ENCODE data around the gene CHD9. TPM values are rescaled to one million over a fixed set of nuclear protein-coding genes. Genes with fewer than 3 reads are reported as not detected.

CHD9 gene
- polyA plus RNA-seq, 3 donors = 15.8 to 26.1 (median 22.5) TPM

DNA sequence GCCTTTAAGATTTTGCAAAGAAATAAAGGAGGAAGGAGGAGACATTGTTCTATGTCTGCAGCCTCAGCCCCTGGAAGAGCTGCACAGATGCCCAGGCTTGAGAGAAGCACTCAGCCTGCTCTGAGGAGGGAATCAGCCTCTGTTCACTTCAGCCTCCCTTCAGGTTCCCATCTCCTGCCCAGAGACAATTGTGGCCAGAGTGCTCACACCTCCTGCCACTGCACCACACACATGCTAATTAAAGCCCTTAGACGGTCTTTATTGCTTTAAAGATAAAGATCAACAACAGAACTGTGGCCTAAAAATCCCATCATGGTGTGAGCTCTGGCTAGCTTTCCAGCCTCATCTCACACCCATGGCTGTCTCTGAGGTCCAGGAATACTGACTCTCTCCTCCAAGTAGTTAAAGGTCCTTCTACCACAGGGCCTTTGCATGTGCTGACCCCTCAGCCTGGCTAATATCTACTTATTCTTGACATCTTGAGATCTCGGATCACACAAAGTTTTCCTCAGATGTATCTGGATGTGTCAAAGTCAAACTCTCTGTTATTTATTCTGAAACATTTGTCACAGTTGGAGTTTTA lies 35.9 kb upstream of the CHD9 start:
- no peak for DNase-seq
- Mint-ChIP-seq H3K4me3 (no peak overlapping the region), H3K27ac (no peak overlapping the region), H3K4me1 (peaks cover under 1% of the 10 kb centered on the region), H3K9me3 (no peaks in the 10 kb centered on the region), H3K36me3 (no peaks in the 10 kb centered on the region), H3K27me3 (ENCODE audit: low read depth in 3 of 3) (peaks cover 10 to 13% (median 12%) of the 10 kb centered on the region in 3 donors)
- no peaks in the 10 kb centered on the region for H3K79me2 ChIP-seq (ENCODE audit: insufficient read depth, low read length)
- no peaks in the 10 kb centered on the region for H4K20me1 ChIP-seq (ENCODE audit: insufficient read depth, low read length)
- peaks cover 2 to 3% of the 10 kb centered on the region in 2 donors for H3K27me3 ChIP-seq (ENCODE audit: control insufficient read depth in 2 of 2, insufficient read depth in 2 of 2, low read length in 2 of 2)
- H2AFZ ChIP-seq (ENCODE audit: insufficient read depth, low read depth, low read length, poor library complexity, severe bottlenecking) = no peak overlapping the region
- no peaks in the 10 kb centered on the region for H3K36me3 ChIP-seq (replicated peaks in 1 of 2; ENCODE audit: control insufficient read depth in 1 of 2, insufficient read depth in 2 of 2, low read length in 2 of 2)
- no peaks in the 10 kb centered on the region for H3K4me1 ChIP-seq (ENCODE audit: control insufficient read depth in 1 of 2, insufficient read depth in 2 of 2, low read length in 2 of 2)
- WGBS (ENCODE audit: insufficient coverage) = 89% methylated on average over 2 of the region's 2 CpGs
- no peak overlapping the region for H3K4me2 ChIP-seq (replicated peaks; ENCODE audit: extremely low read depth, low read length, poor library complexity, severe bottlenecking)
- H3K27ac ChIP-seq (ENCODE audit: low read depth in 1 of 2, low read length in 2 of 2) = no peak overlapping the region
- no peak for TF ChIP-seq CTCF (IDR thresholded peaks at IDR 0.05)
- no peak overlapping the region for H3K4me3 ChIP-seq (replicated peaks in 1 of 3; ENCODE audit: low read depth in 2 of 3, low read length in 3 of 3)
- H3K9me3 ChIP-seq (replicated peaks in 1 of 2; ENCODE audit: control insufficient read depth in 1 of 2, insufficient read depth in 1 of 2, low read length in 2 of 2) = no peaks in the 10 kb centered on the region
- no peak overlapping the region for H3K9ac ChIP-seq (ENCODE audit: insufficient read depth, low read length, poor library complexity, severe bottlenecking)
- intact Hi-C loops (cut with micrococcal nuclease) = no loop called here

DNA sequence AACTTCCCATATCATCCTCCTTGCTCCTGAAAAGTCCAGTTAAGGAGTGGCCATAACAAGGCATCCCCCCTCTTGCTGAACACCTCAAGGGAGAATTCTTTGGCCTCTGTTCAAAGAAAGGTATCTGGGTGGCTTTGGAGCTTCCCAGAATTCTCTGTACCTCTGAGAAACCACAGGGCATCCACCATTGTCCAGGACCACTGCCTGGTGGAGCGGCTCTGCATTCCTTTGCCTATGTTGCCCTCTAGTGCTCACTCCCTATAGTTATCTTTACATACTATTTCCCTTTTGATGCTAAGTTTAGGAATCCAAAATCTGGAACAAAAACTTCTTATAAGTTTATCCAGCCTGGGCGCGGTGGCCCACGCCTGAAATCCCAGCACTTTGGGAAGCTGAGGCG lies 32.4 kb upstream of the CHD9 start:
- Histone ChIP-seq H3K4me2 (replicated peaks; ENCODE audit: extremely low read depth, low read length, poor library complexity, severe bottlenecking) (no peak overlapping the region), H3K27ac (ENCODE audit: low read depth in 1 of 2, low read length in 2 of 2) (no peak overlapping the region), H3K9me3 (replicated peaks in 1 of 2; ENCODE audit: control insufficient read depth in 1 of 2, insufficient read depth in 1 of 2, low read length in 2 of 2) (no peaks in the 10 kb centered on the region), H4K20me1 (ENCODE audit: insufficient read depth, low read length) (no peaks in the 10 kb centered on the region), H3K4me1 (ENCODE audit: control insufficient read depth in 1 of 2, insufficient read depth in 2 of 2, low read length in 2 of 2) (no peaks in the 10 kb centered on the region), H3K27me3 (ENCODE audit: control insufficient read depth in 2 of 2, insufficient read depth in 2 of 2, low read length in 2 of 2) (no peaks in the 10 kb centered on the region), H2AFZ (ENCODE audit: insufficient read depth, low read depth, low read length, poor library complexity, severe bottlenecking) (peak overlapping the region; percentile 13), H3K79me2 (ENCODE audit: insufficient read depth, low read length) (no peaks in the 10 kb centered on the region), H3K4me3 (replicated peaks in 1 of 3; ENCODE audit: low read depth in 2 of 3, low read length in 3 of 3) (no peak overlapping the region), H3K36me3 (replicated peaks in 1 of 2; ENCODE audit: control insufficient read depth in 1 of 2, insufficient read depth in 2 of 2, low read length in 2 of 2) (no peaks in the 10 kb centered on the region), H3K9ac (ENCODE audit: insufficient read depth, low read length, poor library complexity, severe bottlenecking) (no peak overlapping the region)
- Mint-ChIP-seq H3K27ac (no peak overlapping the region), H3K4me3 (no peak overlapping the region), H3K36me3 (no peaks in the 10 kb centered on the region), H3K27me3 (ENCODE audit: low read depth in 3 of 3) (peaks cover 5 to 8% (median 8%) of the 10 kb centered on the region in 3 donors), H3K4me1 (peaks cover 3% of the 10 kb centered on the region), H3K9me3 (no peaks in the 10 kb centered on the region)
- intact Hi-C loops (cut with micrococcal nuclease) = loop anchor here in 1 of 2 donors (10.0 kb wide), 1 partner anchor 838 kb away; no protein-coding TSS in a partner anchor
- peak; percentile 34 for TF ChIP-seq CTCF (IDR thresholded peaks at IDR 0.05)
- DNase-seq = peak in 2 of 3 donors; percentile 2 to 10
- 13% methylated on average over 1 of the region's 5 CpGs for WGBS (ENCODE audit: insufficient coverage)
